ENCODE data around the gene PAFAH1B1.

The PAFAH1B1 gene

GRCh38 chr17:2692781-2693135 lies 99.3 kb downstream of the PAFAH1B1 start:
- Histone ChIP-seq H3K36me3 (replicated peaks; ENCODE audit: low read depth, low read length) (peaks cover 11% of the 10 kb centered on the region), H4K20me1 (ENCODE audit: insufficient read depth, low read length) (no peaks in the 10 kb centered on the region), H3K9me3 (ENCODE audit: insufficient read depth, low read length) (no peaks in the 10 kb centered on the region), H3K27ac (ENCODE audit: low read length) (no peak overlapping the region), H2AFZ (ENCODE audit: low read depth, low read length) (no peak overlapping the region), H3K9ac (ENCODE audit: low read length) (no peak overlapping the region), H3K4me2 (ENCODE audit: low read length) (no peak overlapping the region), H3K79me2 (ENCODE audit: low read length) (no peaks in the 10 kb centered on the region), H3K4me3 (ENCODE audit: low read length) (no peak overlapping the region), H3K4me1 (ENCODE audit: low read length) (no peaks in the 10 kb centered on the region), H3K27me3 (ENCODE audit: low read depth, low read length) (no peaks in the 10 kb centered on the region)
- no peak for TF ChIP-seq EZH2phosphoT487 (IDR thresholded peaks at IDR 0.05; ENCODE audit: low read depth)
- TF ChIP-seq, protein P1, sequence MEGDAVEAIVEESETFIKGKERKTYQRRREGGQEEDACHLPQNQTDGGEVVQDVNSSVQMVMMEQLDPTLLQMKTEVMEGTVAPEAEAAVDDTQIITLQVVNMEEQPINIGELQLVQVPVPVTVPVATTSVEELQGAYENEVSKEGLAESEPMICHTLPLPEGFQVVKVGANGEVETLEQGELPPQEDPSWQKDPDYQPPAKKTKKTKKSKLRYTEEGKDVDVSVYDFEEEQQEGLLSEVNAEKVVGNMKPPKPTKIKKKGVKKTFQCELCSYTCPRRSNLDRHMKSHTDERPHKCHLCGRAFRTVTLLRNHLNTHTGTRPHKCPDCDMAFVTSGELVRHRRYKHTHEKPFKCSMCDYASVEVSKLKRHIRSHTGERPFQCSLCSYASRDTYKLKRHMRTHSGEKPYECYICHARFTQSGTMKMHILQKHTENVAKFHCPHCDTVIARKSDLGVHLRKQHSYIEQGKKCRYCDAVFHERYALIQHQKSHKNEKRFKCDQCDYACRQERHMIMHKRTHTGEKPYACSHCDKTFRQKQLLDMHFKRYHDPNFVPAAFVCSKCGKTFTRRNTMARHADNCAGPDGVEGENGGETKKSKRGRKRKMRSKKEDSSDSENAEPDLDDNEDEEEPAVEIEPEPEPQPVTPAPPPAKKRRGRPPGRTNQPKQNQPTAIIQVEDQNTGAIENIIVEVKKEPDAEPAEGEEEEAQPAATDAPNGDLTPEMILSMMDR (IDR thresholded peaks at IDR 0.05; ENCODE audit: low read depth, low read length), result no peak

- no peaks in the 10 kb centered on the region for H3K27me3 ChIP-seq (ENCODE audit: low read depth, low read length)
- H3K4me1 ChIP-seq (ENCODE audit: low read length), result no peaks in the 10 kb centered on the region
Observed at GRCh38 chr17:2693561-2694380, 100.3 kb downstream of the PAFAH1B1 start.

GRCh38 chr17:2694381-2695242 lies 101.2 kb downstream of the PAFAH1B1 start:
- peaks cover 13% of the 10 kb centered on the region for H3K36me3 ChIP-seq (replicated peaks; ENCODE audit: low read depth, low read length)
- H3K79me2 ChIP-seq (ENCODE audit: low read length), result no peaks in the 10 kb centered on the region
- no peak overlapping the region for H2AFZ ChIP-seq (ENCODE audit: low read depth, low read length)
- H4K20me1 ChIP-seq (ENCODE audit: insufficient read depth, low read length), result no peaks in the 10 kb centered on the region
- no peak for TF ChIP-seq EZH2phosphoT487 (IDR thresholded peaks at IDR 0.05; ENCODE audit: low read depth)
- H3K9me3 ChIP-seq (ENCODE audit: insufficient read depth, low read length), result no peaks in the 10 kb centered on the region
- H3K9ac ChIP-seq (ENCODE audit: low read length), result no peak overlapping the region
- H3K4me1 ChIP-seq (ENCODE audit: low read length), result no peaks in the 10 kb centered on the region
- no peak overlapping the region for H3K4me3 ChIP-seq (ENCODE audit: low read length)
- H3K27me3 ChIP-seq (ENCODE audit: low read depth, low read length), result no peaks in the 10 kb centered on the region
- no peak overlapping the region for H3K4me2 ChIP-seq (ENCODE audit: low read length)
- H3K27ac ChIP-seq (ENCODE audit: low read length), result no peak overlapping the region

More at GRCh38 chr17:2693561-2694380, 100.3 kb downstream of the PAFAH1B1 start:
- TF ChIP-seq, protein P1 (IDR thresholded peaks at IDR 0.05; ENCODE audit: low read depth, low read length), result no peak
- TF ChIP-seq EZH2phosphoT487 (IDR thresholded peaks at IDR 0.05; ENCODE audit: low read depth), result no peak
- Histone ChIP-seq H3K4me3 (ENCODE audit: low read length) (no peak overlapping the region), H3K4me2 (ENCODE audit: low read length) (no peak overlapping the region), H3K9me3 (ENCODE audit: insufficient read depth, low read length) (no peaks in the 10 kb centered on the region), H3K79me2 (ENCODE audit: low read length) (no peaks in the 10 kb centered on the region), H3K27ac (ENCODE audit: low read length) (no peak overlapping the region), H3K36me3 (replicated peaks; ENCODE audit: low read depth, low read length) (peaks cover 17% of the 10 kb centered on the region), H4K20me1 (ENCODE audit: insufficient read depth, low read length) (no peaks in the 10 kb centered on the region), H3K9ac (ENCODE audit: low read length) (no peak overlapping the region), H2AFZ (ENCODE audit: low read depth, low read length) (no peak overlapping the region)

- Histone ChIP-seq H3K4me3 (ENCODE audit: low read length) (no peak overlapping the region), H3K9me3 (ENCODE audit: insufficient read depth, low read length) (no peaks in the 10 kb centered on the region), H3K36me3 (replicated peaks; ENCODE audit: low read depth, low read length) (peaks cover 13% of the 10 kb centered on the region), H3K79me2 (ENCODE audit: low read length) (no peaks in the 10 kb centered on the region), H3K9ac (ENCODE audit: low read length) (no peak overlapping the region), H3K4me1 (ENCODE audit: low read length) (no peaks in the 10 kb centered on the region), H3K27ac (ENCODE audit: low read length) (no peak overlapping the region), H3K4me2 (ENCODE audit: low read length) (no peak overlapping the region), H2AFZ (ENCODE audit: low read depth, low read length) (no peak overlapping the region), H3K27me3 (ENCODE audit: low read depth, low read length) (no peaks in the 10 kb centered on the region), H4K20me1 (ENCODE audit: insufficient read depth, low read length) (no peaks in the 10 kb centered on the region)
- TF ChIP-seq, protein P1 (IDR thresholded peaks at IDR 0.05; ENCODE audit: low read depth, low read length), result no peak
- TF ChIP-seq EZH2phosphoT487 (IDR thresholded peaks at IDR 0.05; ENCODE audit: low read depth), result no peak
Observed at GRCh38 chr17:2695243-2695960, 101.9 kb downstream of the PAFAH1B1 start.

All from OCI-LY3 (cell line).